WTC11 (cell line): ENCODE results near the gene AKAP6. TPM values are rescaled to one million over a fixed set of nuclear protein-coding genes. Genes with fewer than 3 reads are reported as not detected.

Experiments used
- ATAC-seq: fragments of 200-7000 bp; cut with Tn5 transposase; 2 replicates; pipeline ENCODE4 v1.10.0; 2021; ENCODE audit warnings: mild to moderate bottlenecking, moderate library complexity
- CTCF ChIA-PET: fragments of 300-600 bp; sonication (Branson Sonifier 250); formaldehyde crosslinking; loops from one replicate; lab custom pipeline; 2021; ENCODE audit warnings: antibody characterized with exemption; lab: Charles Lee
- POLR2A ChIA-PET: fragments of 350-600 bp; sonication (Branson Sonifier 250); formaldehyde crosslinking; loops from one replicate; lab custom pipeline; 2021; ENCODE audit warnings: antibody characterized with exemption; lab: Charles Lee
- DNase-seq: peaks from one replicate; pipeline ENCODE4 v3.0.0; 2021; ENCODE audit warnings: low spot score
- H3K27ac Mint-ChIP-seq: 2 replicates; pipeline ENCODE4 v1.8.0; 2021; ENCODE audit warnings: mixed read lengths
- H3K27me3 Mint-ChIP-seq: 2 replicates; pipeline ENCODE4 v1.8.0; 2021; ENCODE audit warnings: low read depth, mild to moderate bottlenecking, moderate library complexity, mixed read lengths
- H3K36me3 Mint-ChIP-seq: 2 replicates; pipeline ENCODE4 v1.8.0; 2021; ENCODE audit warnings: mixed read lengths
- H3K4me1 Mint-ChIP-seq: 2 replicates; pipeline ENCODE4 v1.8.0; 2022; ENCODE audit warnings: mixed read lengths
- H3K4me3 Mint-ChIP-seq: 2 replicates; pipeline ENCODE4 v1.8.0; 2021; ENCODE audit warnings: mild to moderate bottlenecking, moderate library complexity, mixed read lengths
- H3K9me3 Mint-ChIP-seq: 2 replicates; pipeline ENCODE4 v1.8.0; 2021; ENCODE audit warnings: mixed read lengths
- ATF2 ChIP-seq: sonication (generic); formaldehyde crosslinking; IDR thresholded peaks from 2 replicates; pipeline ENCODE4 v1.8.1; 2022; ENCODE audit warnings: low read depth, missing genetic modification reagents, borderline replicate concordance
- ATF3 ChIP-seq: sonication (generic); formaldehyde crosslinking; conservative IDR thresholded peaks from 2 replicates; pipeline ENCODE4 v1.8.1; 2022; ENCODE audit warnings: mild to moderate bottlenecking, missing genetic modification reagents
- CTCF ChIP-seq: fragments of 200-600 bp; IDR thresholded peaks from 2 replicates; pipeline ENCODE4 v1.8.0; 2022; ENCODE audit warnings: antibody characterized with exemption
- E2F4 ChIP-seq: sonication (generic); formaldehyde crosslinking; IDR thresholded peaks from 2 replicates; pipeline ENCODE4 v1.8.1; 2022; ENCODE audit warnings: low read depth, mild to moderate bottlenecking, moderate library complexity, missing genetic modification reagents, borderline replicate concordance
- ELF4 ChIP-seq: sonication (generic); formaldehyde crosslinking; IDR thresholded peaks from 2 replicates; pipeline ENCODE4 v1.8.1; 2022; ENCODE audit warnings: low read depth, mild to moderate bottlenecking, moderate library complexity, missing genetic modification reagents
- ERG ChIP-seq: fragments of 250-450 bp; sonication (Bioruptor Pico); IDR thresholded peaks from 2 replicates; pipeline ENCODE4 v1.8.0; 2021; ENCODE audit warnings: mild to moderate bottlenecking
- FOXP1 ChIP-seq: sonication (generic); formaldehyde crosslinking; IDR thresholded peaks from 2 replicates; pipeline ENCODE4 v1.8.0; 2022; ENCODE audit warnings: missing genetic modification reagents, mild to moderate bottlenecking, moderate library complexity, borderline replicate concordance
- GTF2I ChIP-seq: fragments of 250-450 bp; sonication (Bioruptor Pico); conservative IDR thresholded peaks from 2 replicates; pipeline ENCODE4 v1.4.0; 2021; ENCODE audit warnings: mild to moderate bottlenecking
- JUN ChIP-seq: sonication (generic); formaldehyde crosslinking; IDR thresholded peaks from 2 replicates; pipeline ENCODE4 v1.8.0; 2023; ENCODE audit warnings: mild to moderate bottlenecking, missing genetic modification reagents
- NFE2L1 ChIP-seq: sonication (generic); formaldehyde crosslinking; IDR thresholded peaks from 2 replicates; pipeline ENCODE4 v1.8.1; 2023; ENCODE audit warnings: missing genetic modification reagents
- NR3C1 ChIP-seq: sonication (generic); formaldehyde crosslinking; conservative IDR thresholded peaks from 2 replicates; pipeline ENCODE4 v1.8.1; 2023; ENCODE audit warnings: low read depth, mild to moderate bottlenecking, missing genetic modification reagents
- PRDM15 ChIP-seq: sonication (generic); formaldehyde crosslinking; IDR thresholded peaks from 2 replicates; pipeline ENCODE4 v1.8.0; 2022; ENCODE audit warnings: missing genetic modification reagents
- PREB ChIP-seq: sonication (generic); formaldehyde crosslinking; IDR thresholded peaks from 2 replicates; pipeline ENCODE4 v1.8.1; 2022; ENCODE audit warnings: mild to moderate bottlenecking, missing genetic modification reagents, moderate library complexity, borderline replicate concordance
- TEAD1 ChIP-seq: sonication (generic); formaldehyde crosslinking; IDR thresholded peaks from 2 replicates; pipeline ENCODE4 v1.8.0; 2022; ENCODE audit warnings: mild to moderate bottlenecking, missing genetic modification reagents
- TEAD4 ChIP-seq: sonication (generic); formaldehyde crosslinking; IDR thresholded peaks from 2 replicates; pipeline ENCODE4 v1.8.0; 2022; ENCODE audit warnings: mild to moderate bottlenecking, missing genetic modification reagents
- ZBTB21 ChIP-seq: sonication (generic); formaldehyde crosslinking; IDR thresholded peaks from 2 replicates; pipeline ENCODE4 v1.8.1; 2023; ENCODE audit warnings: mild to moderate bottlenecking, missing genetic modification reagents, borderline replicate concordance
- ZNF219 ChIP-seq: sonication (generic); formaldehyde crosslinking; IDR thresholded peaks from 2 replicates; pipeline ENCODE4 v1.8.0; 2023; ENCODE audit warnings: missing genetic modification reagents, mild to moderate bottlenecking, borderline replicate concordance
- ZNF317 ChIP-seq: sonication (generic); formaldehyde crosslinking; IDR thresholded peaks from 2 replicates; pipeline ENCODE4 v1.8.1; 2023; ENCODE audit warnings: low read depth, mild to moderate bottlenecking, moderate library complexity, missing genetic modification reagents, borderline replicate concordance
- ZNF396 ChIP-seq: fragments of 250-450 bp; sonication (Bioruptor Pico); IDR thresholded peaks from 2 replicates; pipeline ENCODE4 v1.8.0; 2021; ENCODE audit warnings: mild to moderate bottlenecking, moderate library complexity, borderline replicate concordance
- ZNF425 ChIP-seq: fragments of 250-450 bp; sonication (Bioruptor Pico); conservative IDR thresholded peaks from 2 replicates; pipeline ENCODE4 v1.9.0; 2021; ENCODE audit warnings: mild to moderate bottlenecking
- total RNA-seq: library from RNA; stranded (reverse); gene quantifications from 3 replicates; pipeline ENCODE4 v1.2.3, GENCODE V29; 2021

The AKAP6 gene
- total RNA-seq, 1 experiment from 2014 or later, result 0.63 TPM

- H3K27ac Mint-ChIP-seq, result no peak overlapping the region
- H3K4me3 Mint-ChIP-seq, result no peak overlapping the region
- POLR2A ChIA-PET, result no interaction called here
- DNase-seq (no peak), ATAC-seq (no peak)
- H3K9me3 Mint-ChIP-seq, result no peaks in the 10 kb centered on the region
- peaks cover 7% of the 10 kb centered on the region for H3K4me1 Mint-ChIP-seq
- H3K36me3 Mint-ChIP-seq, result no peaks in the 10 kb centered on the region
- no peak for TF ChIP-seq E2F4
- no peak for TF ChIP-seq ELF4 (CRISPR knock-in tag)
- TF ChIP-seq ZNF219, result no peak
- TF ChIP-seq ATF2 (CRISPR knock-in tag), result no peak
- TF ChIP-seq PRDM15, result no peak
- no peak for TF ChIP-seq GTF2I (CRISPR knock-in tag)
- no peak for TF ChIP-seq ZNF317 (CRISPR knock-in tag)
- no peak for TF ChIP-seq ZBTB21 (CRISPR knock-in tag)
- no peak for TF ChIP-seq FOXP1 (CRISPR knock-in tag)
- no peak for TF ChIP-seq ATF3 (CRISPR knock-in tag)
- no peak for TF ChIP-seq CTCF
- TF ChIP-seq PREB (CRISPR knock-in tag), result no peak
- no peak for TF ChIP-seq JUN (CRISPR knock-in tag)
- CTCF ChIA-PET, result no interaction called here
- no peaks in the 10 kb centered on the region for H3K27me3 Mint-ChIP-seq
These were observed 306.1 kb downstream of the AKAP6 start for GRCh38 chr14:32635061-32635719.

- Mint-ChIP-seq H3K4me3 (no peak overlapping the region), H3K4me1 (peaks cover 2% of the 10 kb centered on the region; the same call in 1 of the 2 replicates), H3K9me3 (no peaks in the 10 kb centered on the region), H3K36me3 (no peaks in the 10 kb centered on the region), H3K27me3 (no peaks in the 10 kb centered on the region), H3K27ac (no peak overlapping the region)
- ATAC-seq, result no peak
- DNase-seq, result no peak
- ChIA-PET CTCF (no interaction called here), POLR2A (no interaction called here)
- TF ChIP-seq ZNF396 (CRISPR knock-in tag), result no peak
- TF ChIP-seq TEAD1 (CRISPR knock-in tag), result no peak
- no peak for TF ChIP-seq ERG (CRISPR knock-in tag)
- TF ChIP-seq ZNF425 (CRISPR knock-in tag), result no peak
- TF ChIP-seq NFE2L1, result no peak
- TF ChIP-seq TEAD4 (CRISPR knock-in tag), result no peak
- no peak for TF ChIP-seq NR3C1 (CRISPR knock-in tag)
These were observed 308.5 kb downstream of the AKAP6 start for GRCh38 chr14:32637582-32637981.
